ENCODE data around the gene SLC17A5. TPM values are rescaled to one million over a fixed set of nuclear protein-coding genes. Genes with fewer than 3 reads are reported as not detected.

The SLC17A5 gene
- total and polyA plus RNA-seq, 9 of the 15 experiments (the other 6 are each of a cell fraction or from before 2014, with no cell fraction given): 1.3 to 7.2 (median 3.4) TPM

GRCh38 chr6:73695619-73696421 lies 42.0 kb upstream of the SLC17A5 start, which contains the start of gene CD109:
Gene CD109, plus strand, starts transcription at chr6:73696203. Its CDS starts 13 bp downstream, at chr6:73696216.
- Histone ChIP-seq H3K27me3 (ENCODE audit: control insufficient read depth in 2 of 2, insufficient read depth in 2 of 2, low read length in 2 of 2) (peaks cover 9 to 39% of the 10 kb centered on the region in 2 experiments; a peak in 3 of 5 replicates), H3K4me3 (peak within 1 kb of the TSS; percentile 11; the same call in 1 of the 2 replicates), H4K20me1 (replicated peaks; ENCODE audit: control insufficient read depth, insufficient read depth, low read length) (no peaks in the 10 kb centered on the region), H3K9ac (ENCODE audit: insufficient read depth in 1 of 2, low read depth in 2 of 2, low read length in 2 of 2) (peak within 1 kb of the TSS in 1 of 2 experiments; percentile 19; a peak in 2 of 4 replicates), H3K27ac (ENCODE audit: extremely low read depth, low read depth, low read length) (no peak within 1 kb of the TSS), H3K9me1 (ENCODE audit: control insufficient read depth, insufficient read depth, low read length) (no peaks in the 10 kb centered on the region), H2AFZ (ENCODE audit: low read depth, low read length) (no peak within 1 kb of the TSS), H3K4me1 (replicated peaks in 1 of 2; ENCODE audit: control insufficient read depth in 2 of 2, insufficient read depth in 2 of 2, low read length in 2 of 2) (peaks cover 0 to 9% of the 10 kb centered on the region in 2 experiments; a peak in 1 of 5 replicates), H3K36me3 (ENCODE audit: control insufficient read depth, insufficient read depth, low read length) (no peaks in the 10 kb centered on the region), H3K79me2 (ENCODE audit: control insufficient read depth, insufficient read depth, low read length) (no peaks in the 10 kb centered on the region), H3K4me2 (ENCODE audit: insufficient read depth, low read length) (no peak within 1 kb of the TSS), H3K9me3 (replicated peaks; ENCODE audit: control insufficient read depth, insufficient read depth, low read depth, low read length) (no peaks in the 10 kb centered on the region)
- ChIA-PET POLR2A (no interaction called here), CTCF (ENCODE audit: low intra/inter-chr PET ratio) (no interaction called here)
- TF ChIP-seq ATF3 (IDR thresholded peaks at IDR 0.05) (peak; percentile 14; the same call in 1 of the 2 replicates), ATF3 (CRISPR knock-in tag; conservative IDR thresholded peaks at IDR 0.05) (no peak), E2F6 (IDR thresholded peaks at IDR 0.05; ENCODE audit: borderline replicate concordance in 1 of 2, extremely low read depth in 1 of 2, insufficient read depth in 1 of 2, insufficient read length in 1 of 2, low read depth in 1 of 2, low read length in 1 of 2, poor library complexity in 1 of 2, severe bottlenecking in 1 of 2) (peak in 1 of 2 experiments; percentile 37), CXXC5 (CRISPR knock-in tag; IDR thresholded peaks at IDR 0.05) (0 out of 2 replicates have a peak, but pooled peaks have one; percentile 6), RBFOX2 (IDR thresholded peaks at IDR 0.05; ENCODE audit: low read depth, low read length) (peak; percentile 38; the same call in 1 of the 2 replicates), FOSL1 (tag; conservative IDR thresholded peaks at IDR 0.05) (peak; percentile 90), YBX1 (IDR thresholded peaks at IDR 0.05) (no peak), POLR2H (tag; IDR thresholded peaks at IDR 0.05; ENCODE audit: low read depth) (peak; percentile 36; the same call in 1 of the 2 replicates)
- TF ChIP-seq, protein P1, sequence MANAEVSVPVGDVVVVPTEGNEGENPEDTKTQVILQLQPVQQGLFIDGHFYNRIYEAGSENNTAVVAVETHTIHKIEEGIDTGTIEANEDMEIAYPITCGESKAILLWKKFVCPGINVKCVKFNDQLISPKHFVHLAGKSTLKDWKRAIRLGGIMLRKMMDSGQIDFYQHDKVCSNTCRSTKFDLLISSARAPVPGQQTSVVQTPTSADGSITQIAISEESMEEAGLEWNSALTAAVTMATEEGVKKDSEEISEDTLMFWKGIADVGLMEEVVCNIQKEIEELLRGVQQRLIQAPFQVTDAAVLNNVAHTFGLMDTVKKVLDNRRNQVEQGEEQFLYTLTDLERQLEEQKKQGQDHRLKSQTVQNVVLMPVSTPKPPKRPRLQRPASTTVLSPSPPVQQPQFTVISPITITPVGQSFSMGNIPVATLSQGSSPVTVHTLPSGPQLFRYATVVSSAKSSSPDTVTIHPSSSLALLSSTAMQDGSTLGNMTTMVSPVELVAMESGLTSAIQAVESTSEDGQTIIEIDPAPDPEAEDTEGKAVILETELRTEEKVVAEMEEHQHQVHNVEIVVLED (CRISPR knock-in tag; IDR thresholded peaks at IDR 0.05): no peak
- no TSS peak for BruUV-seq (replicated peaks)
- 7% methylated on average over 46 of the region's 61 CpGs for WGBS (ENCODE audit: insufficient coverage, low coverage, missing lambda C conversion rate)
- ATAC-seq (peak; percentile 44), FAIRE-seq (no peak), DNase-seq (ENCODE audit: extremely low read depth in 1 of 4, low spot score in 3 of 4) (no peak)
- in situ Hi-C loops (cut with MboI) (no loop called here), intact Hi-C loops (cut with micrococcal nuclease) (no loop called here)

All from K562 (cell line).